DMS53 treated with DMSO at 0.1 percent for 48 hours (cell line): ENCODE data around the gene SOHLH2.

Source experiments
- DNase-seq: peaks from one replicate; lab custom pipeline; 2025; ENCODE audit not compliant: unreplicated experiment; lab: John Stamatoyannopoulos, UW

Gene SOHLH2

DNA sequence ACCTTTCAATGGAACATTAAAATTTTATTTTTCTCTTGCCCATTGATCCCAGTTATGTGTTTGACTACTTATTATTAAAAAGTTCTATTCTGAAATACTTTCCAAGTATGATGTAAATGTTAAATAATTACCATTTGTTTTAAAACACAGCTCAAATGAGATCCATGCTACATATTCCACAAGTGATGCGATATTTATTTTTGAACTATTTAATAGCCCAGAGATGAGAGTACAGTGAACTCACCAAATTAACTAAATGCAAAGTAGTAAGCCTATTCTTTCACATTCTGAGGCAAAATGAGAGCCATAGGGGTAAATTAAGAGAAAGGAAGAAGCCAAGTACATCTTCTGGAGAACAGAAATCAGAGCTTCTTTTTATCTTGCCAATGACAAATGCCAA lies 82.0 kb downstream of the SOHLH2 start:
- DNase-seq = no peak

DNA sequence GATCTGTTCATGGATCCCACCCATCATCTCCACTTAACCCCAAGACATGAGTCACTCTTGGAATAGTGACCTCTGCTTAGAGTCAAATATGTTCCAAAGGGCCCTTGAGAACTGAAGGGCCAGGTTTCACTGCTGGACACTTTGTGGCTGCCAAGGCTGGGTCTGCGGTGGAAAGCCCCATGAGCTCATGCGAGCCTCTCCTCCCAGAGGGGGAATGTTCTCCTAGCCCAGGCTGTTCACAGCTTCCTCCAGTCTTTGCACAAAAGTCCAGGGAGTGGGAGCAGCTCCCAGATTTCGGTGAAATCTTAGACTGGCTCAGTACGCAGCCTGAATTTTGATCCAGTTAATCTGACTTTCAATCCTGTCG lies 82.4 kb downstream of the SOHLH2 start:
- DNase-seq = no peak

DNA sequence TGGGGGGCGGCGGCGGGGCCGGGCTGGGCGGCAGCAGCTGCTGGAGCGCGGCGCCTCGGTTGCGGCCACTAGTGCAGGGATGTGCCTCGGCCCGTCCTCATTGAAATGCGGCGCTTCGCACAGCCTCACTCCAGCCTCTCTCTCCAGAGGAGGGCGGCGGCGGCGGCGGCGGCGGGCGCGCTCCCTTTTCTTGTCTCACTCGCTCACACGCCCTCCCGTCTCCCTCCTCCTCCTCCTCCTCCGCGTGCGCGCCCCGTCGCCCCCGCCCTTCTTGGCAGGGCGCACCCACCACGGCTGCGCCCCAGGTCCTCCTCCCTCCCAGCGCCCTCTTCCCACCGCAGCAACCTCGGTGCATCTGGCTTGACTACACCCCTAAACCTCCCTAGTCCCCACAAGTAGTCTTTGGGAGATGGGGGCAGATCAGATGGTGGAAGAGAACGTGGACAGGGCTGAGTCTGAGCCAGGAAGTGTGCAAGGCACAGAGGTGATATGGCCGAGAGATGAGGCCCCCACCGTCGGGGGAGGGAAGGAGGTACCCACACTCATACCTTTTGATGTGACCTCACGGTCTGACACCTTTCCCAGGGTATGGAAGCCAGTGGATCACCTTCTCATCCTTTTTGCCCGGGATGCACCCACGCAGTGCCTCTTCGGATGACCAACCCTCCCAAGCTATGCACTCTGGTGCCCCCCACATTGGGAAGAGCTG lies 83.0 kb downstream of the SOHLH2 start, which contains the start of gene DCLK1:
DCLK1 (minus strand) TSS at position 161 of the 709 bp plus-strand sequence.
- peak; percentile 14 for DNase-seq

DNA sequence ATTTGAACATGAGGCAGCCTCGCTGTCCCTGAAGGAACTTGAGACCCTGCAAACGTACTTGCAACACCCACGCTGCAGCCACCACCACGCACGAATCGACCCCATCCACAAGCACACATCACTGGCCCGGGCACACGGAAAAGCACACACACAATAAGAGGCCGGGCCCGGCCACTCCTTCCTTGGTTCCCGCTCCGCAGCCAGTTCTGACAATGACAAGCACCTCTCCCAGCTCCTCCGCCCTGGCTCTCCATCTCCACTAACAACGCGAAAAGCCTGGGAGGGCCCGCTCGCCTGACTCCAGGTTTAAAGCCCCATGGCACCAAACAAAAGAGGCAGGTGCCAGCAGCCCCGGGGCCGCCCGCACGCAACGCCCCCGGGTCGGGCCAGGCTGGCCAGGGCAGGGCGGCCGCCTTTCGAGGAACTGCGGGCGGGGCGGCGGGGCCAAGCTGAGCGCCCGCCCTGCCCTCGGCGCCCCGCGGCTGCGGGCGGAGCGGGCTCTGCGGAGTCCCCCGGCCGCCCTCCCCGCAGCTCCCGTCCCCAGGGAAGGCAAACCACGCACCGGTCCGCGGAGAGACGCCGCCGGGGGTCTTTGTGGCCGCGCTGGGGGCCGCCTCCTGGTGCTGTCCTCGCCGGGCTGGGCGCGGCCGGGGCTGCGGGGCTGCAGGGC lies 83.7 kb downstream of the SOHLH2 start:
- peak; percentile 40 for DNase-seq

DNA sequence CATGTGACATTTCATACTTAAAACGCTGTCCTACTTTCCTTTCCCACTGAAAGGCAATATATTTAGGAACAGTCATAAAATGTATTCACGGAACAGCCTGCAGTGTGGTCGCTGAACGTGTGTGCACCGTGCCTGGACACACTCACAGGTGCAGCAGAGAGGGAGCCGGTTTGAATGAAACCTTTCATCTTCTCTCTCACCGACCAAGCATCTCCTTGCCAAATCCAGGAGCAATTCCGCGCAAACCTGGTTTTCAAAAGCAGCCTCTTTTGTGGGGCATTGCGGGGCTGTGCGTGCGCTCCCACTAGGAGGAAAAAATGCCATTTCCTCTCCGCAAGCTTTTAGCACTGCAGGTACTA lies 84.2 kb downstream of the SOHLH2 start:
- DNase-seq = no peak

DNA sequence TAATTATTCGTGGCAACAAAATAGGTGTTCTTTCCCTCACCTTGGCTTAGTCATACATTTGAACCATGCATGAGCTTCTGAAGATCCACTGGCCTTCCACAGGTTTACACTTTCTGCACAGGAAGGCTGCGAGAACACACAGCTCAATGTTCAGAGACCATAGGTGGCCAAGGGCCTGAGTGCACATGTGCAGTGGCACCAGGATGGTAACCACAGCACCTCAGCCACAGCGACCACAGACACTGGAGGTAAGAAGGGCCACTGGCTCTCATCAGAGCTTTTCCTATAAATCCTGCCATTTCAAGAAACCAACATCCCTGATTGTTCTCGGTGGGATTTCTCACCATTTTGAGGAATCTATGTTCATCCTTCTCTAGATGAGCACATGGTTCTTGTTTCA lies 84.8 kb downstream of the SOHLH2 start:
- DNase-seq = no peak

DNA sequence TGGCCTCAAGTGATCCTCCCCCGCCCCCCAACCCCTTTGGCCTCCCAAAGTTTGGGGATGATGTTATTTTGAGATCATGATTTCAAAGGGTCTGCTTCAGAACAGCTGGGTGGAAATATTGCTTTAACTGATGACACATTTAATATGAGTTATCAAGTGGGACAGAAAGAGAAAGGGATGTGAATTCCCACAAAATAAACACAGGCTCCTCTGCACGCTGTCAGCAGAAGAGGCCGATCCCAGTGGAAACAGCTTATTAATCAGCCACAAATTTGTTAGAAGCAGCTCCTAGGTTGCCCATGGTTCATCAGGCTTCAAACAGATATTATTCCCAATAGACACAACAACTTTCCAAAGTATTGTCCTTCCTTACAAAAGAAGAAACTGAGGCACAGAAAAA lies 87.9 kb downstream of the SOHLH2 start:
- DNase-seq = no peak

DNA sequence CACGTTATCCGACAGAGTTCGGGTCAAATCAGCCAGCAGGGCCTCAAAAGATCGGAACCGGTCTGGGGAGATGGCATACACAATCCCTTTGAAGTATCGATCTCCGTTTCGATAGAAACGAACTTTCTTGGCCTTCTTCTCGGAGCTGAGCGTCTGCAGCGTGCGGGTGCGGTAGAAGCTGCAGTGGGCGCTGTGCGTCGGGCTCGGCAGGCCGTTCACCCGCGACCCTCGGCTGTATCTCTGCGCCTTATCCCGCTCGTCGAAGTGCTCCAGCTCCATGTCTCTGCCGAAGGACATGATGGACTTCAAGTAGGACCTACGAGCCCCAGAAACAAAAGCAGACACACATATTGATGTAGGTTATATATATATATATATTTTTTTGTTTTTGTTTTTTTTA lies 88.5 kb downstream of the SOHLH2 start:
- DNase-seq = no peak

DNA sequence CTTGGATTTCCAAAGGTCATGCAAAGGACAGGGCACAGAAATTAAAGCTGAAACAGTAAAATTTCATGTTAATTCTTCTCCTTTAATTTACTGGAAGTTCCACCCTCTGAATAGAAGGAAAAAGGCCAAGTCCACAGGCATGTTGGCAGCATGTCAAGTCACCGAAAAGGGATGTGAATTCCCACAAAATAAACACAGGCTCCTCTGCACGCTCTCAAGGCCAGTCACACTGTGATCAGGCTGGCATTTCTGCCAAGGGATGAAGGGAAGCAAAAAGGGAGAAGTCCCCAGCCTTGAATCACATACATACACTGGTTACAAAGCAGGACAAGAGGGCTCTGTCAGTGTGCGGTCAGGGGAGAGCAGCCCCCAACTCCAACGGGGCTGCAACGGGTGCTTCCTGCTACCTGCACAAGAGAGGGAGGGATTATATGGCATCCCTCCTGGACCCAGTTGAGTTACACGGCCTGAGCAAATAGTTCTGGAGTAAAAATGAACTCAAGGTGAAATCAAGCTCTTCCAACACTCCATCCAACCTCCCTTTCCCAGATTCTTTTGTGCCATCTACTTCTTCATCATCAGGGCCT lies 90.0 kb downstream of the SOHLH2 start:
- no peak for DNase-seq
